GM12872 (cell line): ENCODE results near the gene SLC25A51.

Experiments
- CTCF ChIP-seq: IDR thresholded peaks from 3 replicates; pipeline ENCODE4 v1.5.1; 2011; ENCODE audit warnings: low read depth, mild to moderate bottlenecking, low read length, moderate library complexity; ENCODE audit not compliant: insufficient read depth

The SLC25A51 gene

GRCh38 chr9:37892063-37892462 is 11.9 kb downstream of the SLC25A51 start:
- no peak for TF ChIP-seq CTCF

- no peak for TF ChIP-seq CTCF
Measured at GRCh38 chr9:37889536-37889935, 14.4 kb downstream of the SLC25A51 start.

GRCh38 chr9:37880916-37881479 is 22.9 kb downstream of the SLC25A51 start:
- TF ChIP-seq CTCF, result no peak

GRCh38 chr9:37876376-37876775 is 27.6 kb downstream of the SLC25A51 start:
- TF ChIP-seq CTCF, result no peak

GRCh38 chr9:37873955-37874354 is 30.0 kb downstream of the SLC25A51 start:
- TF ChIP-seq CTCF, result no peak

- no peak for TF ChIP-seq CTCF
Measured at GRCh38 chr9:37870799-37871176, 33.1 kb downstream of the SLC25A51 start.

GRCh38 chr9:37870081-37870798 is 33.7 kb downstream of the SLC25A51 start:
- no peak for TF ChIP-seq CTCF
